ENCODE measurements around the gene NECTIN2.
"Not testable (repeated sequence)": the region's sequence is repeated elsewhere in the genome, so short reads cannot be mapped to it uniquely, and the experiment has no call there.

Gene NECTIN2

DNA sequence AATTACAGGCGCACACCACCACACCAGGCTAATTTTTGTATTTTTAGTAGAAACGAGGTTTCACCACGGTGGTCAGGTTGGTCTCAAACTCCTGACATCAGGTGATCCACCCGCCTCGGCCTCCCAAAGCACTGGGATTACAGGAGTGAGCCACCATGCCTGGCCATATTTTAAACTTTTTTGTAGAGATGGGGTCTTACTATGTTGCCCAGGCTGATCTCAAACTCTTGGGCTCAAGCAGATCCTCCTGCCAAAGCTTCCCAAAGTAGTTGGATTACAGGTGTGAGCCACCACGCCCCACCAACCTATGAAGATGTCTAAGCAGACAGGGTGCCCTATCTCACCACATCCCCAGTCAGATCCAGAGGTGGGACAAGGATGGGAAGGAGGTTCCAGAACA lies 65.8 kb downstream of the NECTIN2 start:
- DNase-seq = not testable (repeated sequence)

GRCh38 chr19:44912854-44913253 lies 66.8 kb downstream of the NECTIN2 start:
- no peak for DNase-seq

DNA sequence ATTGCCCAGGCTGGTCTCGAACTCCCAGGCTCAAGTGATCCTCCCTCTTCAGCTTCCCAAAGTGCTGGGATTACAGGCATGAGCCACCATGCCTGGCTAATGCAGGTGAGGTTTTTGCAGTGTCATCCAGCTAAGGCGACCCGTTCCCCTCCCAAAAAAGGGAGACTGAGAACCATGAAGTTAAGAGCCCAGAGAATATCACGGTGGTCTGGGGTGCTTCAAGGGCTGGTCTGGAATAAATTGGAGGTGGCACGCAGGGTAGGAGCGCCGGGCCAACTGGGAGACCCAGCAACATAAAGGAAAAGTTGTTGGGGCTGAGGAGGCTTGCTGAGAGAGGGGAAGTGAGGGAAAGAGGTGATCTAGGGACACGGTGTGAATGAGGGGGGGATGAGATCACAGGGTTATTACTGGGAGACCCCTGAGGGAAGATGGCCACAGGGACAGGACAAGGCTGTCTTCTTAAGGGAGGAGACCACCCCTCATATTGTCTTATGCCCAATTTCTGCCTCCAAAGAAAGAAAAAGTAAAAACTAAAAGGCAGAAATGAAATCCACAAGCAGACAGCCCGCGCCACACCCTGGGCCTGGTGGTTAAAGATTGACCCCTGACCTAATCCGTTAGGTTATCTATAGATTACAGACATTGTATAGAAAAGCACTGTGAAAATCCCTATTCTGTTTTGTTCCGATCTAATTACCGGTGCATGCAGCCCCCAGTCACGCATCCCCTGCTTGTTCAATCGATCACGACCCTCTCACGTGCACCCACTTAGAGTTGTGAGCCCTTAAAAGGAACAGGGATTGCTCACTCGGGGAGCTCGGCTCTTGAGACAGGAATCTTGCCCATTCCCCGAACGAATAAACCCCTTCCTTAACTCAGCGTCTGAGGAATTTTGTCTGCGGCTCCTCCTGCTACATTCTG lies 67.7 kb downstream of the NECTIN2 start:
- not testable (repeated sequence) for DNase-seq

DNA sequence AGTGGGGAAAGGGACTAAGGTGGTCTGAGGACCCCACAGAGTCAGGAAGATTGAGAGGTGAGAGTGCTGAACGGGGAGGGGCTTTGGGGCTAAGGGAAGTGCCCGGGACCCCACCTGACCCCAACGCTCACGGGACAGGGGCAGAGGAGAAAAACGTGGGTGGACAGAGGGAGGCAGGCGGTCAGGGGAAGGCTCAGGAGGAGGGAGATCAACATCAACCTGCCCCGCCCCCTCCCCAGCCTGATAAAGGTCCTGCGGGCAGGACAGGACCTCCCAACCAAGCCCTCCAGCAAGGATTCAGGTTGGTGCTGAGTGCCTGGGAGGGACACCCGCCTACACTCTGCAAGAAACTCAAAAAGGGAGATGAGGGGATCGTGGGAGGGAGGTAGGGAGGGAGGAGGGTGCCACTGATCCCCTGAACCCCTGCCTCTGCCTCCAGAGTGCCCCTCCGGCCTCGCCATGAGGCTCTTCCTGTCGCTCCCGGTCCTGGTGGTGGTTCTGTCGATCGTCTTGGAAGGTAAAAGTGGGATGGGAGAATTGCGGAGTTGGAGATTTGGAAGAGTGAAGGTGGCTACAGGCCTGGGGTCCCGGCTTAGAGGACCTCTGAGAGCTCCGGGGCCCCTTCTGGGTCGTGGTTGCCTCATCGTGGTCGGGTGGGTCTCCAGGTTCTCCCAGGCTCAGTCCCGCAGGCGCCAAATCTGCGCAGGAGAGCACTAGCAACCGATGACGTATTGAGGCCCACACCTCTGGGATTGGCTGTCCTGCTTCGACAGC lies 68.5 kb downstream of the NECTIN2 start, which contains the start of gene APOC1:
Gene APOC1, plus strand, starts transcription at position 176 of the 774 bp plus-strand sequence. Its CDS starts 284 bp downstream, at position 460.
- DNase-seq = peak; percentile 66 to 71

DNA sequence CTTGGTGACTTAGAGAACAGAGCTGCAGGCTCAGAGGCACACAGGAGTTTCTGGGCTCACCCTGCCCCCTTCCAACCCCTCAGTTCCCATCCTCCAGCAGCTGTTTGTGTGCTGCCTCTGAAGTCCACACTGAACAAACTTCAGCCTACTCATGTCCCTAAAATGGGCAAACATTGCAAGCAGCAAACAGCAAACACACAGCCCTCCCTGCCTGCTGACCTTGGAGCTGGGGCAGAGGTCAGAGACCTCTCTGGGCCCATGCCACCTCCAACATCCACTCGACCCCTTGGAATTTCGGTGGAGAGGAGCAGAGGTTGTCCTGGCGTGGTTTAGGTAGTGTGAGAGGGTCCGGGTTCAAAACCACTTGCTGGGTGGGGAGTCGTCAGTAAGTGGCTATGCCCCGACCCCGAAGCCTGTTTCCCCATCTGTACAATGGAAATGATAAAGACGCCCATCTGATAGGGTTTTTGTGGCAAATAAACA lies 78.2 kb downstream of the NECTIN2 start:
- no peak for DNase-seq

DNA sequence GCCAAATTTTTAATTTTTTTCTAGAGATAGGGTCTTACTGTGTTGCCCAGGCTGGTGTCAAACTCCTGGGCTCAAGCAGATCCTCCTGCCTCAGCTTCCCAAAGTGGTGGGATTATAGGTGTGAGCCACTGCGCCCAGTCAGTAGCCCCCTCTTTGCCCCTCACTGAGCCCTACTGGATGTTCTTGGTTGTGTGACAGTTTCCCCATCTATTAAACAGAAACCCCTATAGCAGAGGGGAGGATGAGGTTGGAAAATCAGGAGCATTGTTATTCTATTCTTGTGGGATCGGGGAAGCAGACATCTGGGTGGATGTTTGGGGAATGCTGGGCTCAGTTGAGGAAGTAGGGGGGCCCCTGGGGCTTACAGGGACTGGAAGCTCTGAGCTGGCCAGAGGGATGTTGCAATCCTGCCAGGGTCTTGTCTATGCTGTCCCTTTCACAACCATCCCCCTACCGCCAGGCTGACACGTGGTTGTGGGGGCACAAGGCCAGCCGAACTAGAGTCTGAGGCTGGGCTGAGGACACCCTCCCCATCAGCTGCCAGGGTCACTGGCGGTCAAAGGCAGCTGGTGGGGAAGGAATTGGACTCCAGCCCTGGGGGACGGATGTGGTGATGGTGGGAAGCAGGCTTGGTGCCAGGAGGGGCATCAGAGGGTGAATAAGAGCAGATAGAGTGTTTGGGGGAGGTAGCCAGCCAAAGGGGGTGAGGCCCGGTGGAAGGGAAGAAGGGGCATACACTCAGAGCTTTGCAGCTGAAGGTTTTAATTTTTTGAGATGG lies 79.2 kb downstream of the NECTIN2 start:
- no peak for DNase-seq

- not testable (repeated sequence) for DNase-seq
These were observed 80.4 kb downstream of the NECTIN2 start for GRCh38 chr19:44926245-44927077.

GRCh38 chr19:44927746-44928145 lies 81.6 kb downstream of the NECTIN2 start:
- DNase-seq = no peak

- no peak for DNase-seq
These were observed 84.0 kb downstream of the NECTIN2 start for GRCh38 chr19:44930088-44930487.

DNA sequence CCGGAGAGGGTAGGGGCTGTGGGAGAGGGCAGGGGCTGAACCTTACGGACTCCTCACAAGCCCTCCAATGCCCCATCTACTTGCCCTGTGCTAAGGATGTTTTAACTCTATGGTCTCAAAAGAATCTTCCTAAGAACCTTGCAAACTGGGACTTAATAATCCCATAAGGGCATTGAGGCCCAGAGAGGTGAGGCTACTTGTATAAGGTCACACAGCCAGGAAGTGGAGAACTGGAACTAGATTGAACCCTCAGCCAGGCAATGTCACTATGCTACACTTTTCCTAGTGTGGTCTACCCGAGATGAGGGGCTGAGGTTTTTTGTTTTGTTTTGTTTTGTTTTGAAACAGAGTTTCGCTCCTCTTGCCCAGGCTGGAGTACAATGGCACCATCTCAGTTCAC lies 85.4 kb downstream of the NECTIN2 start:
- no peak for DNase-seq
